HAP-1 (cell line): ENCODE data around the gene SH3PXD2B.
"Not testable (repeated sequence)": the region's sequence is repeated elsewhere in the genome, so short reads cannot be mapped to it uniquely, and the experiment has no call there.

Experiments used
- DNase-seq, 2 experiments: peaks; one replicate each; pipeline ENCODE4 v3.0.0-alpha.2; 2016 to 2020; ENCODE audit warnings: low spot score in 2 of 2
- H3K27me3 ChIP-seq: fragments of 250-450 bp; sonication (Bioruptor Pico); 2 replicates; pipeline ENCODE4 v1.5.1; 2020; ENCODE audit warnings: low read depth, mild to moderate bottlenecking, moderate library complexity
- H3K36me3 ChIP-seq: fragments of 250-450 bp; sonication (Bioruptor Pico); replicated peaks from 2 replicates; pipeline ENCODE4 v1.5.1; 2020; ENCODE audit warnings: mild to moderate bottlenecking
- H3K4me1 ChIP-seq: fragments of 250-450 bp; sonication (Bioruptor Pico); 2 replicates; pipeline ENCODE4 v1.5.1; 2020; ENCODE audit warnings: mild to moderate bottlenecking
- H3K4me3 ChIP-seq: fragments of 250-450 bp; sonication (Bioruptor Pico); 2 replicates; pipeline ENCODE4 v1.5.1; 2020; ENCODE audit warnings: mild to moderate bottlenecking, moderate library complexity
- H3K9me3 ChIP-seq: fragments of 250-450 bp; sonication (Bioruptor Pico); 2 replicates; pipeline ENCODE4 v1.5.1; 2020; ENCODE audit warnings: mild to moderate bottlenecking, moderate library complexity
- in situ Hi-C: fragments of 300-500 bp; cut with MboI; formaldehyde crosslinking; loops from 3 replicates; pipeline ENCODE4 v1.14.3; 2020; ENCODE audit warnings: low sequenced_read_pairs, inconsistent platforms, mixed read lengths

SH3PXD2B gene

GRCh38 chr5:172305380-172305779 lies 148.9 kb downstream of the SH3PXD2B start:
- Histone ChIP-seq H3K27me3 (no peaks in the 10 kb centered on the region), H3K4me3 (no peak overlapping the region), H3K36me3 (no peaks in the 10 kb centered on the region), H3K9me3 (peaks cover 2% of the 10 kb centered on the region; the same call in 1 of the 2 replicates), H3K4me1 (peaks cover 11% of the 10 kb centered on the region)
- in situ Hi-C loops: no loop called here
- no peak for DNase-seq

- peaks cover 2% of the 10 kb centered on the region; the same call in 1 of the 2 replicates for H3K9me3 ChIP-seq
- H3K4me3 ChIP-seq: no peak overlapping the region
- peaks cover 11% of the 10 kb centered on the region for H3K4me1 ChIP-seq
- H3K27me3 ChIP-seq: no peaks in the 10 kb centered on the region
- H3K36me3 ChIP-seq: no peaks in the 10 kb centered on the region
- in situ Hi-C loops: no loop called here
- peak in 1 of 2 experiments; percentile 31 for DNase-seq
Measured at GRCh38 chr5:172303572-172304335, 150.6 kb downstream of the SH3PXD2B start.

GRCh38 chr5:172303162-172303561 lies 151.2 kb downstream of the SH3PXD2B start:
- Histone ChIP-seq H3K4me1 (peaks cover 11% of the 10 kb centered on the region), H3K4me3 (no peak overlapping the region), H3K36me3 (no peaks in the 10 kb centered on the region), H3K27me3 (no peaks in the 10 kb centered on the region), H3K9me3 (peaks cover 2% of the 10 kb centered on the region; the same call in 1 of the 2 replicates)
- in situ Hi-C loops: no loop called here
- DNase-seq: peak; percentile 60 to 67

- in situ Hi-C loops: no loop called here
- no peaks in the 10 kb centered on the region for H3K27me3 ChIP-seq
- no peaks in the 10 kb centered on the region for H3K36me3 ChIP-seq
- peaks cover 2% of the 10 kb centered on the region; the same call in 1 of the 2 replicates for H3K9me3 ChIP-seq
- DNase-seq: no peak
- peaks cover 11% of the 10 kb centered on the region for H3K4me1 ChIP-seq
- H3K4me3 ChIP-seq: no peak overlapping the region
Measured at GRCh38 chr5:172302047-172302710, 152.1 kb downstream of the SH3PXD2B start.

- Histone ChIP-seq H3K9me3 (no peaks in the 10 kb centered on the region; the same call in 1 of the 2 replicates), H3K4me1 (peaks cover 11% of the 10 kb centered on the region), H3K36me3 (no peaks in the 10 kb centered on the region), H3K4me3 (no peak overlapping the region), H3K27me3 (no peaks in the 10 kb centered on the region)
- in situ Hi-C loops: loop anchor here (25.0 kb wide), 1 partner anchor 388 kb away; no protein-coding TSS in a partner anchor
- DNase-seq: no peak
Measured at GRCh38 chr5:172299916-172300439, 154.3 kb downstream of the SH3PXD2B start.

- H3K4me3 ChIP-seq: no peak overlapping the region
- H3K36me3 ChIP-seq: no peaks in the 10 kb centered on the region
- DNase-seq: no peak
- H3K4me1 ChIP-seq: no peaks in the 10 kb centered on the region; the same call in 1 of the 2 replicates
- no peaks in the 10 kb centered on the region for H3K27me3 ChIP-seq
- in situ Hi-C loops: loop anchor here (25.0 kb wide), 1 partner anchor 383 kb away; no protein-coding TSS in a partner anchor
- no peaks in the 10 kb centered on the region for H3K9me3 ChIP-seq
Measured at GRCh38 chr5:172294831-172295230, 159.5 kb downstream of the SH3PXD2B start.

GRCh38 chr5:172293745-172294342 lies 160.5 kb downstream of the SH3PXD2B start:
- no peaks in the 10 kb centered on the region for H3K27me3 ChIP-seq
- DNase-seq: no peak
- H3K4me3 ChIP-seq: no peak overlapping the region
- no peaks in the 10 kb centered on the region for H3K36me3 ChIP-seq
- H3K4me1 ChIP-seq: no peaks in the 10 kb centered on the region; the same call in 1 of the 2 replicates
- no peaks in the 10 kb centered on the region for H3K9me3 ChIP-seq
- in situ Hi-C loops: loop anchor here (25.0 kb wide), 1 partner anchor 382 kb away; no protein-coding TSS in a partner anchor

GRCh38 chr5:172293054-172293744 lies 161.1 kb downstream of the SH3PXD2B start:
- in situ Hi-C loops: loop anchor here (25.0 kb wide), 1 partner anchor 381 kb away; no protein-coding TSS in a partner anchor
- DNase-seq: peak; percentile 73 to 75

GRCh38 chr5:172291837-172292236 lies 162.5 kb downstream of the SH3PXD2B start:
- not testable (repeated sequence) for H3K27me3 ChIP-seq, H3K9me3 ChIP-seq
- in situ Hi-C loops: loop anchor here (25.0 kb wide), 1 partner anchor 380 kb away; no protein-coding TSS in a partner anchor

More at GRCh38 chr5:172293054-172293744, 161.1 kb downstream of the SH3PXD2B start:
- H3K36me3 ChIP-seq: no peaks in the 10 kb centered on the region
- H3K4me1 ChIP-seq: no peaks in the 10 kb centered on the region; the same call in 1 of the 2 replicates
- H3K4me3 ChIP-seq: no peak overlapping the region
- no peaks in the 10 kb centered on the region for H3K9me3 ChIP-seq
- H3K27me3 ChIP-seq: no peaks in the 10 kb centered on the region

GRCh38 chr5:172288465-172288864 lies 165.9 kb downstream of the SH3PXD2B start:
- in situ Hi-C loops: loop anchor here (10.0 to 25.0 kb wide), 2 partner anchors 184 to 376 kb away; no protein-coding TSS in a partner anchor
- H3K27me3 ChIP-seq: no peaks in the 10 kb centered on the region
- no peak overlapping the region for H3K4me3 ChIP-seq
- H3K4me1 ChIP-seq: peaks cover 10% of the 10 kb centered on the region
- H3K9me3 ChIP-seq: no peaks in the 10 kb centered on the region
- DNase-seq: no peak
- no peaks in the 10 kb centered on the region for H3K36me3 ChIP-seq

More at GRCh38 chr5:172291837-172292236, 162.5 kb downstream of the SH3PXD2B start:
- H3K4me3 ChIP-seq, H3K4me1 ChIP-seq, H3K36me3 ChIP-seq, DNase-seq: not testable (repeated sequence)

GRCh38 chr5:172287140-172287539 lies 167.2 kb downstream of the SH3PXD2B start:
- H3K9me3 ChIP-seq, H3K36me3 ChIP-seq, H3K4me3 ChIP-seq, H3K27me3 ChIP-seq, DNase-seq: not testable (repeated sequence)
- in situ Hi-C loops: loop anchor here (10.0 to 25.0 kb wide), 2 partner anchors 182 to 375 kb away; no protein-coding TSS in a partner anchor
- H3K4me1 ChIP-seq: peaks cover 10% of the 10 kb centered on the region

GRCh38 chr5:172285226-172286143 lies 168.8 kb downstream of the SH3PXD2B start:
- no peaks in the 10 kb centered on the region for H3K36me3 ChIP-seq
- DNase-seq: no peak
- H3K4me1 ChIP-seq: peaks cover 20% of the 10 kb centered on the region
- no peaks in the 10 kb centered on the region for H3K9me3 ChIP-seq
- in situ Hi-C loops: loop anchor here (10.0 to 25.0 kb wide), 2 partner anchors 181 to 373 kb away; no protein-coding TSS in a partner anchor
- H3K4me3 ChIP-seq: peak overlapping the region; percentile 47
- H3K27me3 ChIP-seq: no peaks in the 10 kb centered on the region
